HK-2 (cell line): Measurements from ENCODE around the gene KCNA2.
A peak's percentile ranks its signal among the peaks of the same experiment; 100 is the strongest.

ENCODE experiments used
- DNase-seq: peaks from one replicate; pipeline ENCODE4 v3.0.0-alpha.2; 2018; ENCODE audit not compliant: unreplicated experiment

The KCNA2 gene

GRCh38 chr1:110605901-110606656 lies at the start of gene KCNA2:
Gene KCNA2 (minus strand): TSS chr1:110606358. CDS start chr1:110604782, 1,576 bp downstream.
- no peak for DNase-seq

- no peak for DNase-seq
Observed at GRCh38 chr1:110650609-110651008, 44.5 kb upstream of the KCNA2 start.

GRCh38 chr1:110648417-110648816 lies 42.3 kb upstream of the KCNA2 start:
- no peak for DNase-seq

GRCh38 chr1:110647254-110647891 lies 41.2 kb upstream of the KCNA2 start:
- no peak for DNase-seq

- DNase-seq: no peak
Observed at GRCh38 chr1:110645821-110646735, 39.9 kb upstream of the KCNA2 start.

- no peak for DNase-seq
Observed at GRCh38 chr1:110645211-110645610, 39.1 kb upstream of the KCNA2 start.

GRCh38 chr1:110643879-110644472 lies 37.8 kb upstream of the KCNA2 start:
- DNase-seq: no peak

GRCh38 chr1:110639724-110640386 lies 33.7 kb upstream of the KCNA2 start:
- DNase-seq: no peak

- DNase-seq: no peak
Observed at GRCh38 chr1:110638556-110638955, 32.4 kb upstream of the KCNA2 start.

- no peak for DNase-seq
Observed at GRCh38 chr1:110638058-110638457, 31.9 kb upstream of the KCNA2 start.

GRCh38 chr1:110637475-110637874 lies 31.3 kb upstream of the KCNA2 start:
- no peak for DNase-seq

GRCh38 chr1:110636149-110636935 lies 30.2 kb upstream of the KCNA2 start:
- no peak for DNase-seq

GRCh38 chr1:110635434-110635833 lies 29.3 kb upstream of the KCNA2 start:
- DNase-seq: no peak

- no peak for DNase-seq
Observed at GRCh38 chr1:110634455-110635311, 28.5 kb upstream of the KCNA2 start.

GRCh38 chr1:110634086-110634454 lies 27.9 kb upstream of the KCNA2 start:
- DNase-seq: no peak

- DNase-seq: no peak
Observed at GRCh38 chr1:110633646-110634030, 27.5 kb upstream of the KCNA2 start.

GRCh38 chr1:110631836-110632620 lies 25.9 kb upstream of the KCNA2 start:
- no peak for DNase-seq

- DNase-seq: peak; percentile 70
Observed at GRCh38 chr1:110630839-110631663, 24.9 kb upstream of the KCNA2 start.
